Left hindlimb (tissue), 1 donor: ENCODE measurements around the gene INPP4A.

Experiments
- DNase-seq: peaks from one replicate; pipeline ENCODE4 v3.0.0-alpha.2; 2018

Gene INPP4A

GRCh38 chr2:98461498-98462049 is 16.9 kb downstream of the INPP4A start:
- no peak for DNase-seq

GRCh38 chr2:98463081-98463481 is 18.4 kb downstream of the INPP4A start:
- no peak for DNase-seq

- no peak for DNase-seq
These were observed 18.9 kb downstream of the INPP4A start for GRCh38 chr2:98463551-98463971.

- no peak for DNase-seq
These were observed 19.5 kb downstream of the INPP4A start for GRCh38 chr2:98463988-98464771.

- DNase-seq, result no peak
These were observed 20.2 kb downstream of the INPP4A start for GRCh38 chr2:98464772-98465310.

- DNase-seq, result peak; percentile 88
These were observed 21.0 kb downstream of the INPP4A start for GRCh38 chr2:98465456-98466226.

- no peak for DNase-seq
These were observed 22.5 kb downstream of the INPP4A start for GRCh38 chr2:98467082-98467536.

- no peak for DNase-seq
These were observed 23.0 kb downstream of the INPP4A start for GRCh38 chr2:98467652-98468051.

- DNase-seq, result no peak
These were observed 24.1 kb downstream of the INPP4A start for GRCh38 chr2:98468621-98469236.

- no peak for DNase-seq
These were observed 25.3 kb downstream of the INPP4A start for GRCh38 chr2:98469862-98470544.

- DNase-seq, result no peak
These were observed 26.2 kb downstream of the INPP4A start for GRCh38 chr2:98470851-98471255.

GRCh38 chr2:98471402-98472131 is 26.9 kb downstream of the INPP4A start:
- DNase-seq, result no peak

- no peak for DNase-seq
These were observed 27.5 kb downstream of the INPP4A start for GRCh38 chr2:98472132-98472650.

- DNase-seq, result no peak
These were observed 28.5 kb downstream of the INPP4A start for GRCh38 chr2:98472961-98473746.

- DNase-seq, result no peak
These were observed 29.5 kb downstream of the INPP4A start for GRCh38 chr2:98473995-98474780.

GRCh38 chr2:98474979-98475632 is 30.4 kb downstream of the INPP4A start:
- DNase-seq, result no peak

GRCh38 chr2:98476192-98476868 is 31.7 kb downstream of the INPP4A start:
- no peak for DNase-seq

- no peak for DNase-seq
These were observed 32.4 kb downstream of the INPP4A start for GRCh38 chr2:98477036-98477435.

GRCh38 chr2:98477506-98477905 is 32.8 kb downstream of the INPP4A start:
- DNase-seq, result no peak
